IMR-90 (cell line): Measurements from ENCODE around the gene KHK. TPM values are rescaled to one million over a fixed set of nuclear protein-coding genes. Genes with fewer than 3 reads are reported as not detected.

Experiments used
- ATAC-seq: fragments of 200-7000 bp; cut with Tn5 transposase; 2 replicates; pipeline ENCODE4 v1.9.1; 2020; ENCODE audit warnings: low read depth, mild to moderate bottlenecking, moderate library complexity
- BruUV-seq: library from RNA; stranded (reverse); fragments of 400-500 nt; replicated peaks from 2 replicates; lab custom pipeline; 2021; lab: Mats Ljungman, UMichigan
- CTCF ChIA-PET: fragments of 300-600 bp; formaldehyde crosslinking; extraction: SDS; loops from one replicate; lab custom pipeline; 2021; ENCODE audit warnings: antibody characterized with exemption; lab: Yijun Ruan, JAX
- POLR2A ChIA-PET: fragments of 300-600 bp; sonication (Branson Sonifier 250); formaldehyde crosslinking; loops from one replicate; lab custom pipeline; 2022; ENCODE audit warnings: antibody characterized with exemption; ENCODE audit not compliant: unreplicated experiment; lab: Charles Lee
- DNase-seq: peaks from one replicate; pipeline ENCODE4 v3.0.0; 2013
- H2AFZ ChIP-seq: replicated peaks from 2 replicates; pipeline ENCODE3; 2013; ENCODE audit warnings: low read length, mild to moderate bottlenecking; ENCODE audit not compliant: poor library complexity
- H2AK5ac ChIP-seq: 2 replicates; pipeline ENCODE4 v1.6.1; 2013; ENCODE audit warnings: low read depth, low read length, inconsistent platforms
- H2AK9ac ChIP-seq: replicated peaks from 2 replicates; pipeline ENCODE3; 2013; ENCODE audit warnings: mild to moderate bottlenecking, low read depth, low read length, moderate library complexity; ENCODE audit not compliant: poor library complexity
- H2BK120ac ChIP-seq: 2 replicates; pipeline ENCODE4 v1.6.1; 2013; ENCODE audit warnings: low read depth, low read length, inconsistent platforms
- H2BK15ac ChIP-seq: 3 replicates; pipeline ENCODE4 v1.6.1; 2013; ENCODE audit warnings: low read depth, low read length, inconsistent platforms
- H2BK20ac ChIP-seq: 2 replicates; pipeline ENCODE4 v1.6.1; 2013; ENCODE audit warnings: low read depth, mild to moderate bottlenecking, inconsistent platforms, low read length, moderate library complexity
- H2BK5ac ChIP-seq: 2 replicates; pipeline ENCODE4 v1.6.1; 2013; ENCODE audit warnings: mild to moderate bottlenecking, low read depth, low read length, inconsistent platforms; ENCODE audit not compliant: poor library complexity, severe bottlenecking
- H3K14ac ChIP-seq: replicated peaks from 2 replicates; pipeline ENCODE4 v1.6.1; 2013; ENCODE audit warnings: low read depth, low read length, inconsistent platforms
- H3K18ac ChIP-seq: 2 replicates; pipeline ENCODE4 v1.6.1; 2013; ENCODE audit warnings: low read depth, low read length, control low read depth
- H3K23ac ChIP-seq: 2 replicates; pipeline ENCODE4 v1.6.1; 2013; ENCODE audit warnings: low read depth, low read length, inconsistent platforms
- H3K27ac ChIP-seq: 2 replicates; pipeline ENCODE4 v1.5.1; 2013; ENCODE audit warnings: mild to moderate bottlenecking, control low read depth, low read length; ENCODE audit not compliant: insufficient read depth
- H3K27me3 ChIP-seq: 2 replicates; pipeline ENCODE4 v1.6.1; 2013; ENCODE audit warnings: low read length; ENCODE audit not compliant: control insufficient read depth, insufficient read depth
- H3K36me3 ChIP-seq: 2 replicates; pipeline ENCODE4 v1.6.1; 2013; ENCODE audit warnings: low read length, mixed read lengths; ENCODE audit not compliant: control insufficient read depth, insufficient read depth
- H3K4ac ChIP-seq: 2 replicates; pipeline ENCODE4 v1.6.1; 2013; ENCODE audit warnings: low read depth, low read length, inconsistent platforms
- H3K4me1 ChIP-seq: 2 replicates; pipeline ENCODE4 v1.6.1; 2013; ENCODE audit warnings: low read length, mixed read lengths; ENCODE audit not compliant: control insufficient read depth, insufficient read depth
- H3K4me2 ChIP-seq: 2 replicates; pipeline ENCODE4 v1.6.1; 2013; ENCODE audit warnings: low read depth, mild to moderate bottlenecking, control low read depth, low read length, moderate library complexity
- H3K4me3 ChIP-seq: 2 replicates; pipeline ENCODE4 v1.5.1; 2013; ENCODE audit warnings: low read depth, mild to moderate bottlenecking, control low read depth, low read length, moderate library complexity; ENCODE audit not compliant: insufficient read depth
- H3K56ac ChIP-seq: 2 replicates; pipeline ENCODE4 v1.6.1; 2013; ENCODE audit warnings: low read length, inconsistent platforms; ENCODE audit not compliant: insufficient read depth; ENCODE audit errors: extremely low read depth
- H3K79me1 ChIP-seq, 2 experiments: 2 replicates each; pipeline ENCODE4 v1.6.1; 2013; ENCODE audit warnings: low read length in 2 of 2, inconsistent platforms in 1 of 2, low read depth in 1 of 2
- H3K9ac ChIP-seq: 2 replicates; pipeline ENCODE4 v1.6.1; 2013; ENCODE audit warnings: low read depth, low read length, control low read depth
- H3K9me1 ChIP-seq: 2 replicates; pipeline ENCODE4 v1.6.1; 2013; ENCODE audit warnings: low read length, inconsistent platforms; ENCODE audit not compliant: insufficient read depth
- H3K9me3 ChIP-seq: 2 replicates; pipeline ENCODE4 v1.6.1; 2013; ENCODE audit warnings: low read length; ENCODE audit not compliant: control insufficient read depth, insufficient read depth
- H4K20me1 ChIP-seq: 2 replicates; pipeline ENCODE4 v1.6.1; 2013; ENCODE audit warnings: low read length, inconsistent platforms; ENCODE audit not compliant: insufficient read depth
- H4K5ac ChIP-seq: 2 replicates; pipeline ENCODE4 v1.6.1; 2013; ENCODE audit warnings: mild to moderate bottlenecking, low read depth, low read length, control low read depth
- H4K8ac ChIP-seq, 2 experiments: 2 replicates each; pipeline ENCODE4 v1.6.1; 2013; ENCODE audit warnings: low read depth in 2 of 2, low read length in 2 of 2, control low read depth in 1 of 2, inconsistent platforms in 1 of 2
- H4K91ac ChIP-seq: 2 replicates; pipeline ENCODE4 v1.6.1; 2013; ENCODE audit warnings: low read depth, low read length, inconsistent platforms; ENCODE audit not compliant: insufficient read depth
- BHLHE40 ChIP-seq: fragments of 150-350 bp; IDR thresholded peaks from 2 replicates; pipeline ENCODE4 v1.6.1; 2016; ENCODE audit warnings: mild to moderate bottlenecking, low read depth, low read length
- CEBPB ChIP-seq: IDR thresholded peaks from 2 replicates; pipeline ENCODE4 v1.6.1; 2012; ENCODE audit warnings: low read depth, low read length, improper control_type of control experiment
- CHD1 ChIP-seq: IDR thresholded peaks from 2 replicates; pipeline ENCODE4 v1.6.1; 2012; ENCODE audit warnings: low read depth, low read length, improper control_type of control experiment
- ELK1 ChIP-seq: fragments of 150-350 bp; IDR thresholded peaks from 2 replicates; pipeline ENCODE4 v1.6.1; 2016; ENCODE audit warnings: low read depth, mild to moderate bottlenecking, low read length, moderate library complexity, borderline replicate concordance
- FOS ChIP-seq: fragments of 150-350 bp; IDR thresholded peaks from 2 replicates; pipeline ENCODE4 v1.6.1; 2016; ENCODE audit warnings: low read depth, low read length
- MAFK ChIP-seq: IDR thresholded peaks from 2 replicates; pipeline ENCODE4 v1.6.1; 2012; ENCODE audit warnings: low read depth, low read length, improper control_type of control experiment
- MAZ ChIP-seq: IDR thresholded peaks from 2 replicates; pipeline ENCODE4 v1.6.1; 2012; ENCODE audit warnings: low read depth, mild to moderate bottlenecking, low read length, improper control_type of control experiment, moderate library complexity, borderline replicate concordance
- NFE2L2 ChIP-seq: fragments of 150-350 bp; IDR thresholded peaks from 2 replicates; pipeline ENCODE4 v1.6.1; 2016; ENCODE audit warnings: low read depth, mild to moderate bottlenecking, low read length
- RFX5 ChIP-seq: IDR thresholded peaks from 2 replicates; pipeline ENCODE4 v1.8.0; 2012; ENCODE audit warnings: low read depth, mild to moderate bottlenecking, low read length, moderate library complexity
- SMC3 ChIP-seq: fragments of 150-350 bp; IDR thresholded peaks from 2 replicates; pipeline ENCODE4 v1.6.1; 2016; ENCODE audit warnings: low read depth, mild to moderate bottlenecking, antibody characterized with exemption, low read length, moderate library complexity
- WGBS, 2 experiments: methylation state at CpG; one replicate each; pipeline versions ENCODE4 v1.1.5 to v1.1.7; 2013; ENCODE audit warnings: missing lambda C conversion rate in 2 of 2; ENCODE audit not compliant: insufficient read length in 1 of 2; ENCODE audit errors: extremely low coverage in 2 of 2; 5-methylcytosine and 5-hydroxymethylcytosine counted together
- dilution Hi-C: fragments of 300-500 bp; cut with HindIII; formaldehyde crosslinking; loops from one replicate; pipeline ENCODE4 v1.14.3; 2018; ENCODE audit warnings: low sequenced_read_pairs; ENCODE audit not compliant: unreplicated experiment
- in situ Hi-C: fragments of 300-500 bp; cut with MboI; formaldehyde crosslinking; loops from 3 replicates; pipeline ENCODE4 v1.14.3; 2019; ENCODE audit warnings: low sequenced_read_pairs, inconsistent platforms, mixed read lengths
- intact Hi-C: fragments of 100-400 bp; cut with micrococcal nuclease; formaldehyde crosslinking; loops from 2 replicates; pipeline ENCODE4 v1.10.0; 2022
- polyA plus RNA-seq, 3 experiments: library from polyadenylated mRNA; depleted of rRNA; stranded (reverse); fragments of >200 nt; gene quantifications; 2 replicates each; pipeline ENCODE4 v1.2.3, GENCODE V29; 2012; ENCODE audit warnings: low replicate concordance in 1 of 3
- total RNA-seq: library from RNA; depleted of rRNA; stranded (reverse); fragments of >200 nt; gene quantifications from 2 replicates; pipeline ENCODE4 v1.2.3, GENCODE V29; 2012
- TF ChIP-seq, protein P1 (sequence below): conservative IDR thresholded peaks from 2 replicates; pipeline ENCODE4 v1.5.1; 2012; ENCODE audit warnings: mild to moderate bottlenecking, low read depth, low read length, improper control_type of control experiment

KHK gene
- total and polyA plus RNA-seq, 2 of the 4 experiments (the other 2 are of a cell fraction), result 0.72 to 0.82 TPM

GRCh38 chr2:27086090-27086723 is 365 bp upstream of the KHK start (continued):
- TF ChIP-seq NFE2L2 (no peak), RFX5 (no peak)

- Histone ChIP-seq H4K91ac (no peak overlapping the region), H2BK20ac (no peak overlapping the region), H4K5ac (no peak overlapping the region), H3K4me3 (no peak overlapping the region), H3K4me2 (no peak overlapping the region), H3K36me3 (peaks cover 10% of the 10 kb centered on the region; the same call in 1 of the 2 replicates), H3K23ac (no peak overlapping the region), H2AK9ac (no peak overlapping the region), H3K9me3 (no peaks in the 10 kb centered on the region), H2AFZ (no peak overlapping the region), H4K8ac (no peak overlapping the region), H3K18ac (no peak overlapping the region), H2BK5ac (no peak overlapping the region), H3K9ac (no peak overlapping the region), H3K27me3 (no peaks in the 10 kb centered on the region), H4K20me1 (no peaks in the 10 kb centered on the region; the same call in 1 of the 2 replicates), H3K4ac (no peak overlapping the region), H2BK120ac (no peak overlapping the region), H2BK15ac (no peak overlapping the region), H3K9me1 (no peaks in the 10 kb centered on the region; the same call in 1 of the 2 replicates), H2AK5ac (no peak overlapping the region), H3K27ac (no peak overlapping the region), H3K4me1 (peaks cover 6% of the 10 kb centered on the region), H3K79me1 (peaks cover 0 to 18% of the 10 kb centered on the region in 2 experiments; a peak in 1 of 4 replicates), H3K56ac (no peak overlapping the region), H3K14ac (no peak overlapping the region)
- in situ Hi-C loops (no loop called here), dilution Hi-C loops (no loop called here), intact Hi-C loops (loop anchor here (5.0 kb wide), 1 partner anchor 241 kb away; the partner anchor contains the start of gene DPYSL5)
- ChIA-PET CTCF (no interaction called here), POLR2A (interaction anchor here (0.9 kb wide), 1 partner anchor 131 kb away, joined by 3 read pairs; no protein-coding TSS in a partner anchor)
- no peak for DNase-seq
- no peak for ATAC-seq
- no TSS peak for BruUV-seq
- 83% methylated on average over 2 of the region's 5 CpGs; no CpG with 5 or more reads in 1 of the 2 experiments for WGBS, 2 experiments
- TF ChIP-seq CHD1, result no peak
- TF ChIP-seq MAFK, result no peak
- TF ChIP-seq NFE2L2, result no peak
- TF ChIP-seq RFX5, result no peak
- no peak for TF ChIP-seq SMC3
- TF ChIP-seq, protein P1, sequence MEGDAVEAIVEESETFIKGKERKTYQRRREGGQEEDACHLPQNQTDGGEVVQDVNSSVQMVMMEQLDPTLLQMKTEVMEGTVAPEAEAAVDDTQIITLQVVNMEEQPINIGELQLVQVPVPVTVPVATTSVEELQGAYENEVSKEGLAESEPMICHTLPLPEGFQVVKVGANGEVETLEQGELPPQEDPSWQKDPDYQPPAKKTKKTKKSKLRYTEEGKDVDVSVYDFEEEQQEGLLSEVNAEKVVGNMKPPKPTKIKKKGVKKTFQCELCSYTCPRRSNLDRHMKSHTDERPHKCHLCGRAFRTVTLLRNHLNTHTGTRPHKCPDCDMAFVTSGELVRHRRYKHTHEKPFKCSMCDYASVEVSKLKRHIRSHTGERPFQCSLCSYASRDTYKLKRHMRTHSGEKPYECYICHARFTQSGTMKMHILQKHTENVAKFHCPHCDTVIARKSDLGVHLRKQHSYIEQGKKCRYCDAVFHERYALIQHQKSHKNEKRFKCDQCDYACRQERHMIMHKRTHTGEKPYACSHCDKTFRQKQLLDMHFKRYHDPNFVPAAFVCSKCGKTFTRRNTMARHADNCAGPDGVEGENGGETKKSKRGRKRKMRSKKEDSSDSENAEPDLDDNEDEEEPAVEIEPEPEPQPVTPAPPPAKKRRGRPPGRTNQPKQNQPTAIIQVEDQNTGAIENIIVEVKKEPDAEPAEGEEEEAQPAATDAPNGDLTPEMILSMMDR, result no peak
- no peak for TF ChIP-seq CEBPB
- TF ChIP-seq ELK1, result no peak
- no peak for TF ChIP-seq FOS
- TF ChIP-seq MAZ, result no peak
- no peak for TF ChIP-seq BHLHE40
These were observed 1.3 kb downstream of the KHK start for GRCh38 chr2:27087823-27088410.
